Endometrial microvascular endothelial cells (primary cell): ENCODE measurements around the gene IQGAP2. TPM values are rescaled to one million over a fixed set of nuclear protein-coding genes. Genes with fewer than 3 reads are reported as not detected.

Source experiments
- in situ Hi-C: cut with HindIII; loops from 2 replicates; pipeline ENCODE4 v1.10.0; 2017; ENCODE audit warnings: low sequenced_read_pairs, low pct_unique_long_range_greater_than_20kb; ENCODE audit errors: inconsistent ontology term
- total RNA-seq: library from RNA; depleted of rRNA; stranded (reverse); fragments of >200 nt; gene quantifications from one replicate; pipeline ENCODE4 v1.2.3, GENCODE V29; 2015; ENCODE audit errors: inconsistent ontology term

Gene IQGAP2
- total RNA-seq, 1 donor from 2014 or later: 0.09 TPM

DNA sequence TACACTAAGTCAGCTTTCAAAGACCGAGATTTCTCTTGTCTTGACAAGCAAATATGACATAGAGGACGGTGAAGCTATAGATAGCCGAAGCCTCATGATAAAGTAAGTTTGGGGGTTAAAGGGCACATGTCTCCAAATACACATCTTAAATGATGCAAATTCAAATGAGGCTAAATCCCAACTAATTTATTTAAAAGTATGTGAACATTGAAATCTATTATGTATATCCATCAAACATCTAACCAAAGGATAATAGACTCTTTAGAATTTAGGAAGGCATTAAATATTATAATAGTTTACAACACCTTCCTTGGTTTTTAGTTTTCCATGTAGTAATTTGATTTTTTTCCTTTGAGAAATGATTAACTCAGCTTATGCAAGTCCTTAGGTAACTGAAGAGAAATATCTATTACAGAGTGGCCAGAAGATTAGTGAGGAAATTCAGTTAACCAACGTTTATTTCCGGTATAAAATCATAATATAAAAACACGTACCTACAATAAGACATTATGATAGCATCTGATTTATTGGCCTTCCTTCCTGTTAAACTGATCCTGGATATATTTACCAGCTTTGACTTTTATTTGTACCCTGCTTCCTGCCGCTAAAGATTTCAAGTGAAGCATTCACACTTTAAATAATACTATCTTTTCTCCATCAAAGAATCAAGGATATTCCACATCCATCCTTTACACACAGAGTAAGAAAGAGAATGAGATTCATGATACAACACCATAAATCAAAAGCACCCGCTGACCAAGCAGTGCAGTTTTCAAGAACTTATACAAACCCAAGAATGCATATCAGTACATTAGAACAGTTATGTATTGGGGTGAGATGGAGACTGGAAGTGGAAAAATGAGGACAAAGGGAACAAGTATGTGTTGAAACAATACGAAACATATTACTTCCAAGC, 281.0 kb downstream of the IQGAP2 start:
- in situ Hi-C loops: no loop called here

DNA sequence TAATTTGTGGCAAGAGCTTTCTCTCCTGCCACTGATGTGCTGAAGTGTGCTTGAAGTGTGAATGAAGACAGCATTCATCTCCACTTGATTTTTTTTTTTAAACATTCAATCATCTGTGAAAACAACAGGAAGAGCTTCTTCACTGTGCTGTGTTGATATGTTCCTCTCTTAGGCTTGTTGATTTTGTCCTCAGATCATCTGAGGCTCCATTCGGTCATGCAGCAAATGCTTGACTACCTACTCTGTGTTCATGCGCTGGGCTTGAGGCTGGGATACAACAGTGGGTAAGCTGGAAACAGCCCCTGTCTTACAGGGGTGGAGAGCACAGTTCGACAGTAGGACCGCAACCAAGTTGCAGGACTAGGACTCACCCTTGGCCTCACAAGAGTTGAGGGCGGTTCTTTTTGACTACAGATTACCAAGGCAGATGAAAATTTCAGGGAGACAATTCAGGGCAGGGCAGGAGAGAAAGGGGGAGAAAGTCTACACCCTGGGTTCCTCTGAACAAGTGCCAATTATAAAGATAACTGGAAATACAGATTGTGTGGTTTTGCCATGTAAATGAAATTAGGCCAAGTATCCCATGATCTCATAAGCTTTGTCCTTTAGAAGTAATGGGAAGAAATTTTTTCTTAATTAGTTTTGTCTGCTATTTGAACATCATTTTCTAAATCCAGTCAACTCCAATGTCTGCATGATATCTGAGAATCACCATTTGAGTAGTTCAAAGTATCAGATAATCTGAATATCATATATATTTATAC, 281.9 kb downstream of the IQGAP2 start:
- in situ Hi-C loops: no loop called here

DNA sequence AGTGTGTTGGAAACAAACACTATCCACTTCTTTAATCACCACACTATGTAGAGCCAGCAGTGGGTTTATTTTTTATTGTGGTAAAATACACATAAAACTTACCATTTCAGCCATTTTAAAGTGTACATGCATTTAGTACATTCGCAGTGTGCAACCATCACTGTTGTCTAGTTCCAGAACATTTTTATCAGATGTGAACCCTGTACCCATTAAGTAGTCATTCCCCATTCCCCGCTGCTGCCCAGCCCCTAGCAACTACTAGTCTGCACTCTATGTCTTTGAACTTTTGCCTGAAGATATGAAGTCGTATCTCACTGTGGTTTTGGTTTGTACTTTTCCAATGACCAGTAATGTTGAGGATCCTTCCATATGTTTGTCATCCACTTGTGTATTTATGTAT, 282.6 kb downstream of the IQGAP2 start:
- in situ Hi-C loops: no loop called here

DNA sequence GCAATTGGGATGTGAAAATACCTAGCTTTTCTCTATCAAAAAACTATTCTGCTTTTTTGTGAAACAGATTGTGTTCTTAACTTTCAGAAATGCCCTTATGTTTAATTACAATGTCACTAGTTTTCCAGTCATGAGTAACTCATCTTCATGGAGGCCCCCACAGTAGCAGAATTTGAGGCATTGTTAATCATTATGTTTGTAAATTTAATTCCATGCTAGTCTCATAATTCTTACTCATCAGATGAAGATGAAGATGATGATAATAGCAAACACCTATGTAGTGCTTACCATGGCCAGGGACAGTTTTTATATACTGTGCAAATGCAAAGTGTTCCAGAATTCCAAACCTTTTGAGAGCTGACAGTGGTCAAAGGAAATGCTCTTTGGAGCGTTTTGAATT, 285.1 kb downstream of the IQGAP2 start:
- in situ Hi-C loops: no loop called here

DNA sequence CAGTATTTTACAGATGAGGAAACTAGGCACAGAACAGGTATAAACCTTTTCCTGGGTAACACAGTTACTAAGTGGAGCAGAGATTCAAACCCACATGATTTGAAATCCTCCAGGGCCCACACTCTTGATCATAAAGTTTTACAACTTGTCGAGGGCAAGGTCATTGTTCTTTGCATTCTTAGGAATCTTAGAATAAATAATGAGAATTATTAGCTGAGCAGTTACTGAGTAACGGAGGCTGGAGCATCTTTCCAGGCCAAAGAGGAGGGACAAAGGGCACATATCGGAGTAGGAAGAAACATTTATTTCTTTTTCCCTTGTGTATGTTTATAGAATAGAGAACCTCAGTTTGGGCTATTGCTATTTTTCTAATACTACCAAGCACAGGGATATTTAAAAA, 285.8 kb downstream of the IQGAP2 start:
- in situ Hi-C loops: no loop called here

DNA sequence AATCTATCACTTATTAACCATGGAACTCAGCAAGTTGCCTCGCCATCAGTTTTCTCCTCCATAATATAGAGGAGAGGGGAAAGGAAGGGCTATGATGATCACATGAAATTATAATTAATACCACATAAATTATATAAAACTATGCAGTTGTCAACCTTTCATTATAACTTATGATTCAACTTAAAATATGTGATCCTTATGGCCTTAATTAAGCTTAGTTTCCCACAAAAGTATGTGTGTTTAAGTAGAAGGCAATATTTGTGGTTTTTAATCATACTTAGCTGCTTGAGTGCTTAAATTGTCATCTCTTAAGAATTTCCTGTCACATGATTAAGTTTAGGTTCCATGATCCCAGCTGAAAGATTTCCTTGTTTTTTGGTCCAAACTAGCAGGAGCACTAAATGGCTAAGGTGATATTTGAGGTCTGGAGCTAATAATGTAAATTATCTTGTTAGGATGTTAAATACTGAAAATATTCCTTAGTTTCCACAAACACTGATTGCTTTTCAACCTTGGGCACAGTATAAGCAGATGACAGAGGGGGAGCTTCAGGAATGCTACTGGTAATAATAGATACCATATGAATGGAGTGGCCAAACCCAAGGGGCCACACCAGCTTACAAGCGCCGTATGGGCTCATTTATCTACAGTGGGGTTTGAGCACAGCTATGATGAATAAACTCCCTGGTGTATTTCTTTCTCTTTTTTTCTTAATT, 286.4 kb downstream of the IQGAP2 start:
- in situ Hi-C loops: no loop called here

DNA sequence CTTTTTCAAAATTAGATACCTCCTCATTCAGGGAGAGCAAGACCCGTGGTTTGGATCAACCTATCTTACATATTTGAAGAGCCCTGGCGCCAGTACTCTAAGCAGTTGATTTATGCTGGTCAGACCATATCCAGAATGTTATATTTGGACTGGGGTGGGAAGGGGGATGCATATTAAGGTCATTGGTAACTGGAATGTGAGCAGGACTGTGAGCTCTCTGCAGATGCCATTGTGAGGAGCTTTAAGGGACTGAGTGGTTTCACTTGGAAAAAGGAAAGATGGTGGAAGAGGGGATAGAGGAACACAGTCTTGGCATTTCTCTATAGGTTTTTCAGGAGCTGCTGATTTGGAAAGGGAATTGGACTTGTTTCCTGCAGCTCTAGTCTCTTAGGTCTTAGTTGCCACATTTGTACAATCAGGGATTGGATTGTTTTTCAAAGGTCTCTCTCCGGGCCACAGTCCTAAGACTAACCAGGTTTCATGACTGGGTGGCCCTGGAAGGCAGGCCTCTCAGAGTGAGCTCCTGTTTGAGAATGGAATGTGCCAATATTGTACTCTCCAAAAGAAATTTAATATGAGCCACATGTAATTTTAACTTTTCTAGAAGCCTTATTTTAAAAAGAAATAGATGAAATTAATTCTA, 287.1 kb downstream of the IQGAP2 start:
- in situ Hi-C loops: no loop called here

DNA sequence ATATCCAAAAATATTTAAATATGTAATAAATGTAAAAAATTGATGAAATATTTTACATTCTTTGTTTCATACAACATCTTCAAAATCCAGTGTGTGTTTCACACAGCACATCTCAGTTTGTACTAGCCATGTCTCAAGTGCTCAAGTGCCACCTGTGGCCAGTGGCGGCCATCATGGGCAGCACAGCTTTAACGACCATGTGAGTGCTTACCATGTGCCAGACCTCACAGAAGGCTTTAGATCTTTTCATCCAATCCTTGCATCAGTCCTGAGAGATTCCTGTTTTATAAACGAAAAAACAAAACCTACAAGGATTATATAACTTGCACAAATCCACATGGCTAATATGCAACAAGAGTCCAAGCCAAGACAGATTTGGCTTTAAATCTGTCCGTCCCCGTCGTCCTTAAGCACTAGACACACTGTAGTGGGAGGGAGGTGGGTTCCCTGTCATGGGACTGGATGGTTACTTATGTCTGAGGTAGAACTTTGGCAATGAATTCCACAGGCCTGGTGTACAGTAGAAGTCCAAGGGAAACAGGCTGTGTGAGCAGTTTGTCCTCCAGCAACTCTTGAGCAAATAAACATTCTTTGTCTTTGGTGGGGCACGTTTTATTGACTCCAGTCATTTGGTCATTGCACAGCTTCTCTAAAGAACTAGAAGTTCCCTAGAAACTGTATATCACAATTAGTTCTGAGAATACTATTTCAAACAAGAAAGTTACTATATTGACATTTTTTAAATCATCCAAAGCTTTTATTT, 287.8 kb downstream of the IQGAP2 start:
- in situ Hi-C loops: no loop called here

DNA sequence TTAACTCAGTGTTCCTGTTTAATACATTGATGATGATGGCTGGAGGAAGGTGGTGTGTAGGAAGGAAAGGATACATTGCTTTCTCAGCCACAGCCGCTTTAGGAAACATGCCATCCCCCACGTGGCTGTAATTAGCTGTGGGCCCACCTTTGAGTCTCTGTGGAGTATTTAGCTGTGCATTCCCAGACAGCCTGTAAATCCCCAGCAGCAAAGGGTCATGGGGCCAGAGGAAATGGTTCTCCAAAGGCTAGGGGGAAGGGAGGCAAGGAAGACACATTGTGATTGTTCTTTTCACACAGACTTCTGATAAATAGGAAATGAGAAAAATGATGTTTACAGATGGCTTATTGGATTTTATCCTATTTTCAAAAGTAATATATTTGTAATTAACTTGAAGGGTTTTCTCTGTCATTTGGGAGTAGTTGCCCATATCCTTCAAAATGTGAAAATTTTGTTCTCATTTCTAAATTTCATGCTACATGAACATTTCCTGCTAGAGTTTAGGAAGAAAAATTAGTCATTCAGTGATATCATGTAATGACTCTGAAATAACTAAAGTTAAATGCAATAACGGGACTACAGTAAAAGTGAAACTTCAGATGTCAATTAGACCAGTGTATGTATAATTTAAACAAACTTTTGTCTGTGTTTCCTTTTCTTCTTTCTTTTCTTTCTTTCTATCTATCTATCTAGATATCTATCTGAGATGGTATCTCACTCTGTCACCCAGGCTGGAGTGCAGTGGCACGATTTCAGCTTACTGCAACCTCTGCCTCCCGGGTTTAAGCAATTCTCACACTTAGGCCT, 288.6 kb downstream of the IQGAP2 start:
- in situ Hi-C loops: no loop called here

DNA sequence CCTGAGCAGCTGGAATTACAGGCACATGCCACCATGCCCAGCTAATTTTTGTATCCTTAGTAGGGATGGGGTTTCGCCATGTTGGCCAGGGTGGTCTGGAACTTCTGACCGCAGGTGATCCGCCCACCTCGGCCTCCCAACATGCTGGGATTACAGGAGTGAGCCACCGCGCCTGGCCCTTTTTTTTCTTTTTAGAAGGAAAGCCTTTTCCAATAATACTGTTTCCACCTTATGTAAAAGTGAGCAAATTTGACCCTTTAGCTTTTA, 289.1 kb downstream of the IQGAP2 start:
- in situ Hi-C loops: no loop called here

DNA sequence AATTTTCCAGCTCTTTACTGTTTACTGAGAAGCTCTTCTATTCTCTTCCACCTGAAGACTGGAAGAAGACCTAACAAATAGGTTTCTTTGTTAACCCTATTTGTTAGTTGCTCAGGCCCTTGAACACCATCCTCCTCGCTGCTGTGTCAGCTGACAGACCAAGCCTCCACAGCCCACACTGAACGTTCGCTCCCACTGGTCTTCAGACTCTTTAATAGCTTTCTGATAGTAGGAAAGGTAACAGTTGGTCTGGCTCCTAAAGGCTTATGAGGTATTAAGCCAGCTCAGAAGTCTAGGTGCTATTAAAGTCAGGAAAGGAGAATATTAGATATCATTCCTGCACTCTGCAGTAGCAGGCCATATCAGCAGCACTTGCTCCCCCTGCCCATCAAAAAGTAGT, 289.6 kb downstream of the IQGAP2 start:
- in situ Hi-C loops: no loop called here

DNA sequence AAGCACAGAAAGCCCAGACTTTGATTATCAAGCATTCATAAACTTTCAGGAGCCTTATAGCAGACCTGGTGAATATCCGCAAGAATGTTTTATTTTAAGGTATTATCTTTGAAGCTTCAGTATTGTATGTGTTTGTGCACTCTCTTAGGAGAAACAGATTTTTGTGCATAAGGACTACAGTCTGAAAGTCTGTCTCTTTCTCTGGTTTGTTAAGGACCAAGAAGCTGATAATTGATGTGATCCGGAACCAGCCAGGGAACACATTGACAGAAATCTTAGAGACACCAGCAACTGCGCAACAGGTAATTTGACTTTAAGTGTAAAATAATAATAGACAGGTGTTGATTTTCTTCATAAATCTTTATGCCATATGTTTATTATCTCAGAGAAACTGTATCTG, 290.1 kb downstream of the IQGAP2 start:
- in situ Hi-C loops: no loop called here

DNA sequence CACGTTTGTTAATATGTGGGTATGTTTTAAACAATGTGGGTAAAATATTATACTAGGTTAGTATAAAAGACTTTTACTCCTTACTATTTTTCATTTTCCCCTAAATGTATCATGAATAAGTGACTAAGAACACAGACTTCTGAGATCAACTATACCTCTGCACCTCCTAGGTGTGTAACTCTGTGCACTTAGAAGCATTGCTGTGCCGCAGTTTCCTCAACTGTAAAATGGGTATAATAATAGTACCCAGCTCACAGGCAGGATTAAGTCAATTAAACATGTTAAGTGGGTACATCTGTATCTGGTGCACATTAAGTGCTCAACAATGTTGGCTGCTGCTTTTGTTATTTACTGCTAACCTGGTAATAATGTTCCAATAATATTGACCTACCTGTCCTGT, 291.2 kb downstream of the IQGAP2 start:
- in situ Hi-C loops: no loop called here

DNA sequence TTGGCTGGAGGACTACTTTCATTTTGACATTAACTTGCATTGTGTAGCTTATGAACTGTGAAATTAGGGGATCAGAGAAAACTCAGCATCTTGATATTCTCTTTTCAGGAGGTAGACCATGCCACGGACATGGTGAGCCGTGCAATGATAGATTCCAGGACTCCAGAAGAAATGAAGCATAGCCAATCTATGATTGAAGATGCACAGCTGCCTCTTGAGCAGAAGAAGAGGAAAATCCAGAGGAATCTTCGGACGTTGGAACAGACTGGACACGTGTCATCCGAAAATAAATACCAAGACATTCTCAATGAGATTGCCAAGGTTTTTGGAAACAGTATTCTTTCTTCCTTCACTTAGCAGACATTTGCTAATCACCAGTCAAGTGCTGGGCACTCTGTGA, 292.3 kb downstream of the IQGAP2 start:
- in situ Hi-C loops: no loop called here

DNA sequence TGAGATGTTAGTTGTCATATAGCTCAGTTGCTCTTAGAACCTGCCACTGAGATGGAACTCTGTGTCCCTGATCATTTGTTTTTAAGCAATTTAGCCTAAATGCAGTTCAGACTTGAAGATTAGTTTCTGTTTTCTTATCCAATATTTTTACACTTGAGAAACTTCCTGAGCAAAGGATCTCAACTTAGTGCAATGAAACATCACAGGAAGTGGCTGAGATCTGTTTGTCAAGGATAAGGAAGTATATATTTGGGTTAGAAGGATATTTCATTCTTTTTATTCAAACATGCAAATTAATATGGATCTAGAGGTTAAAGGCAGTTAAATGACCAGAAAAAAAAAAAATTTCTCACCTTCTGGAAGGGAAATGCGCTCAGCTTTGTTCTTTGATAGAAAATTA, 293.2 kb downstream of the IQGAP2 start:
- in situ Hi-C loops: no loop called here

DNA sequence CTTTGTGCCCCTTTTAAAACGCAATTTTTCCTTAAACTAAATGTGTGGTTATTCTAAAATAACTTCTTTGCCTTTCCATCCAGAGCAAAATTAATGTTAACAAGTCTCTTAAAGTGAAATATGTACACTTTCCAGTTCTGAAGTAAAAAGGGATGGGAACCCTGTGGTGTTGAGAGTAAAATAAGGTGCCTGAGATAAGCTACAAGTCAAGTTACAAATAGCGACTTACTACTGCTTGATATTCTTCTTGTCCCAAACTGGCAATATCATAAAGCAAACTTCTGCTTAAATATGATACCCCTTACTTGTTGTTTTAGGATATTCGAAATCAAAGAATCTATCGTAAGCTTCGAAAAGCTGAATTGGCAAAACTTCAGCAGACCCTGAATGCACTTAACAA, 294.6 kb downstream of the IQGAP2 start:
- in situ Hi-C loops: no loop called here

DNA sequence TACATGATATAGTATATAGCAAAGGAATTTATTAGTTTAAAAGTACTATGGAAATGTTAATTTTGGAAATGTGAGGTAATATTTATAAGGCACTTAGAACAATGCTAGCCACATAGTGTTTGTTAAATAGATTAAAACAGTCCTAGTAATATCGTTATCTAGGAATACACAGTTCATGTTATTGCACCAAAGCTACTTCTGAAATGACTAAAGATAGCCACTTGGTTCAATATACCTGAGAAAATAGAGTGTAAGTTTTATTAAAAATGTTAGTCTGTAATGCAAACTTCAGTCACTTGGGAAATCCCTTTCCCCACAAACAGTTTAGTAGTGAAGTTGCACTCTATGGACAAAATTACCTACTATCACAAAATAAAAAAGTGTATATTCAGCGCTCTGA, 297.5 kb downstream of the IQGAP2 start:
- in situ Hi-C loops: no loop called here

DNA sequence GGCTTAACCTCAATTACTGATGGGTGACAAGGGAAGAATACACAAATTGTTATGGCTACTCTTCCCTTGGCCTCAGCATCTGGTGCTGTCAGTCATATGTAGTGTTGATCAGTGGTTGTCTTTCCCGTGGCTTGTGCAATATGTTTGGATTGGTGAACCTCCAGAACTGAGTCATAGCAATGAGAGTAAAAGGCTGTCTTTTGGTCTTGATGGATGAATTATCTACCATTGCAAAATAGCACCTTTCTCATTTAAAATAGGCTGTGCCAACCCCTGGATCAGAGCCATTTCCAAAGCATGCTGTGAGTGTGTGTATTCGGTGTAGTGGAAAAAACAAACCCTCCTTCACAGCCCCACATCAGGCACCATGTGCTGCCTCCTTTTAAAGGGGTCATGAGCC, 298.2 kb downstream of the IQGAP2 start:
- in situ Hi-C loops: no loop called here
